Prostate gland (tissue), 2 donors: ENCODE results near the gene AFF1.

ENCODE experiments used
- POLR2A ChIP-seq: fragments of 450-650 bp; IDR thresholded peaks from one replicate; pipeline ENCODE4 v1.6.1; 2016; ENCODE audit warnings: antibody characterized with exemption, mild to moderate bottlenecking
- POLR2AphosphoS5 ChIP-seq: sonication (generic); formaldehyde crosslinking; IDR thresholded peaks from one replicate; pipeline ENCODE4 v1.6.1; 2017; ENCODE audit warnings: antibody characterized with exemption
- TF ChIP-seq, protein P1 (sequence below), 4 experiments: fragments of 200-600 bp in 2 of 4; fragments of 450-650 bp in 2 of 4; sonication (generic) in 2 of 4; IDR thresholded peaks; 1 replicate in 3 of 4; 2 replicates in 1 of 4; pipeline ENCODE4 v1.5.1; 2016 to 2019; ENCODE audit warnings: antibody characterized with exemption in 4 of 4, mild to moderate bottlenecking in 2 of 4, moderate library complexity in 2 of 4

DNA sequence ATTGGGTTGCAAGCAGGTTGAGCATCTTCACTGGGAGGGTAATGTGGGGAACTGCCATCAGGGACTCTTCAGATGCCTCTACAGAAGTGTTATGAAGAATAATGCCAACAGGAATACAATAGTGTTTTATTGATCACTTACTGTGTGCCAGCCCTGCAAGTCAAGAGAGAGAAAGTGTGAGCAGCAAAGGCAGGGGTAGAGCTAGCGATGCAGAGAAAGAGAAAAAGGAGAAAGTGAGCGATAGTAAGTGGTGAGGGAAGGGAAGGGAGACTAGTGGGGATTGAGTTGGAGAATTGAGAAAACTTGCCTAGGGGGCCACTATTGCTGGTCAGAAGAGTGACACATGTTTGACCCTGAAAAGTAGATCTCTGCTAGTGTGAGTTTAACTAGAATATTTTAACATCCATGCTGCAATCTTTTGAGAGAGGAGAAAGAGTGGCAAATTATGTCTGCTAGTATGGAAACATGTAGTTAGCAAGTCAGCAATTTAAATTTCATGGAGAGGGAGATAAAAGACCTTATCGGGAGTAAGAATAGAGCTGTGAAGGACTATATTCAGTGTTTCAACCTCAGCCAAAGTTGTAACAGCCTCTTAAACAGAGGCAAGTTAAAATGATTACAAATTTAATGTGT is 12.2 kb downstream of the AFF1 start:
- no peak for TF ChIP-seq POLR2A
- TF ChIP-seq, protein P1, sequence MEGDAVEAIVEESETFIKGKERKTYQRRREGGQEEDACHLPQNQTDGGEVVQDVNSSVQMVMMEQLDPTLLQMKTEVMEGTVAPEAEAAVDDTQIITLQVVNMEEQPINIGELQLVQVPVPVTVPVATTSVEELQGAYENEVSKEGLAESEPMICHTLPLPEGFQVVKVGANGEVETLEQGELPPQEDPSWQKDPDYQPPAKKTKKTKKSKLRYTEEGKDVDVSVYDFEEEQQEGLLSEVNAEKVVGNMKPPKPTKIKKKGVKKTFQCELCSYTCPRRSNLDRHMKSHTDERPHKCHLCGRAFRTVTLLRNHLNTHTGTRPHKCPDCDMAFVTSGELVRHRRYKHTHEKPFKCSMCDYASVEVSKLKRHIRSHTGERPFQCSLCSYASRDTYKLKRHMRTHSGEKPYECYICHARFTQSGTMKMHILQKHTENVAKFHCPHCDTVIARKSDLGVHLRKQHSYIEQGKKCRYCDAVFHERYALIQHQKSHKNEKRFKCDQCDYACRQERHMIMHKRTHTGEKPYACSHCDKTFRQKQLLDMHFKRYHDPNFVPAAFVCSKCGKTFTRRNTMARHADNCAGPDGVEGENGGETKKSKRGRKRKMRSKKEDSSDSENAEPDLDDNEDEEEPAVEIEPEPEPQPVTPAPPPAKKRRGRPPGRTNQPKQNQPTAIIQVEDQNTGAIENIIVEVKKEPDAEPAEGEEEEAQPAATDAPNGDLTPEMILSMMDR (IDR thresholded peaks at IDR 0.05) = no peak
- TF ChIP-seq POLR2AphosphoS5 = no peak
